LoVo (cell line): ENCODE measurements around the gene TRMT11.
"Not testable (repeated sequence)": the region's sequence is repeated elsewhere in the genome, so short reads cannot be mapped to it uniquely, and the experiment has no call there.

ENCODE experiments used
- DNase-seq: peaks from one replicate; pipeline ENCODE4 v3.0.0-alpha.2; 2016; ENCODE audit warnings: low spot score

The TRMT11 gene

GRCh38 chr6:125994670-125995488 is 8.5 kb downstream of the TRMT11 start:
- no peak for DNase-seq

GRCh38 chr6:125995972-125996580 is 9.7 kb downstream of the TRMT11 start:
- peak; percentile 73 for DNase-seq

- DNase-seq = no peak
Observed at GRCh38 chr6:126002755-126003679, 16.7 kb downstream of the TRMT11 start.

- DNase-seq = no peak
Observed at GRCh38 chr6:126007800-126008199, 21.5 kb downstream of the TRMT11 start.

- no peak for DNase-seq
Observed at GRCh38 chr6:126010040-126010439, 23.7 kb downstream of the TRMT11 start.

GRCh38 chr6:126015863-126016262 is 29.5 kb downstream of the TRMT11 start:
- no peak for DNase-seq

GRCh38 chr6:126016591-126016990 is 30.3 kb downstream of the TRMT11 start:
- DNase-seq = no peak

GRCh38 chr6:126017668-126018067 is 31.3 kb downstream of the TRMT11 start:
- DNase-seq = no peak

- no peak for DNase-seq
Observed at GRCh38 chr6:126020305-126021050, 34.1 kb downstream of the TRMT11 start.

GRCh38 chr6:126023474-126023873 is 37.1 kb downstream of the TRMT11 start:
- DNase-seq = not testable (repeated sequence)

GRCh38 chr6:126026001-126026400 is 39.7 kb downstream of the TRMT11 start:
- DNase-seq = no peak

- DNase-seq = no peak
Observed at GRCh38 chr6:126027601-126028000, 41.3 kb downstream of the TRMT11 start.

GRCh38 chr6:126030045-126030444 is 43.7 kb downstream of the TRMT11 start:
- no peak for DNase-seq

- DNase-seq = peak; percentile 19
Observed at GRCh38 chr6:126033696-126034095, 47.4 kb downstream of the TRMT11 start.

GRCh38 chr6:126034656-126035055 is 48.3 kb downstream of the TRMT11 start:
- DNase-seq = no peak

GRCh38 chr6:126035764-126036163 is 49.4 kb downstream of the TRMT11 start:
- DNase-seq = no peak

- DNase-seq = no peak
Observed at GRCh38 chr6:126038234-126038633, 51.9 kb downstream of the TRMT11 start.

- DNase-seq = no peak
Observed at GRCh38 chr6:126039284-126039683, 52.9 kb downstream of the TRMT11 start.

- no peak for DNase-seq
Observed at GRCh38 chr6:126040394-126040793, 54.1 kb downstream of the TRMT11 start.

GRCh38 chr6:126040826-126041225 is 54.5 kb downstream of the TRMT11 start:
- DNase-seq = peak; percentile 81

GRCh38 chr6:126041516-126041915 is 55.2 kb downstream of the TRMT11 start:
- no peak for DNase-seq

GRCh38 chr6:126042001-126042419 is 55.7 kb downstream of the TRMT11 start:
- DNase-seq = no peak
